ENCODE results near the gene EXD3. TPM values are rescaled to one million over a fixed set of nuclear protein-coding genes. Genes with fewer than 3 reads are reported as not detected.
"Not testable (repeated sequence)": the region's sequence is repeated elsewhere in the genome, so short reads cannot be mapped to it uniquely, and the experiment has no call there.

Gene EXD3
- total and polyA plus RNA-seq, 2 donors from 2014 or later, result 18.9 to 44.5 TPM

DNA sequence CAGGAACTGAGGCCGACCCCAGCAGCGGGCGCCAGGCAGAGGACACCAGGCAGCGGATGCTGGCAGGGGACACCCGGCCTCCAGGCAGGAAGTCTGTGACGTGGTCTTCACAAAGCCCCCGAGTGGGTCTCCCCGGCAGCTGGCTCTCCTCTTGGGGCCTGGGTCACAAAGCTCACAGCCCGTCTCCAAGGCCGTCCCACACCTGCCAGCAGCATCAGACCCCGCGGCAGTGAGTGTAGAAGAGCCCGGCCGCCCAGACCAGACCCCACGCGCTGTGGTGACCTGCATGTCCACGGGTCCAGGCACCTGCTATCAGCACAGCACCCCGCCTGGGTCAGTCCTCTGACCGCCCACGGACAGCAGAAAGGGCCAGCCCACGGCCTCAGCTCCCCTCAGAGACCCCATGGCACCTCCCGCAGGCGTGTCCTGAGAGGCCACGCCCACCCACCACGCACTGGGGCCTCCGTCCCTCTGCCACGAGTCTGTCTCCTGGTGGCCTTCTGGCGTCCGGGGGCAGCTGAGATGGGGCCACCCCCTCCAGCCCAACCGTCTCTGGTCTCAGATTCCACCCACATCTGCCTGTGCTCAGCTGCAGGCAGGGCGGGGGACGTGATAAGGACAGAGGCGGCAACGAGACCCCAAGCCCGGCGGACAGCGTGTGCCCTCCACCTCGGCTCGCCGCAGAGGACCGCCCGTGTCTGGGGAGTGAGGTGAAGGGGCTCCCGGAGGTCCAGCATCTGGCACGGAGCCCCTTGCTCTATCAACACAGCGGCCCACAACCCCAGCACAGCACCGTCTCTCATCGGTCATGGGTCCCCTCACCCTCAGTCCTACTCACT, 34.2 kb downstream of the EXD3 start:
- Histone ChIP-seq H3K27ac (ENCODE audit: low read depth in 2 of 2, low read length in 2 of 2) (no peak overlapping the region), H3K4me1 (ENCODE audit: control insufficient read depth in 2 of 3, insufficient read depth in 2 of 3, low read depth in 1 of 3, low read length in 3 of 3) (peaks cover 0 to 4% (median 0%) of the 10 kb centered on the region in 3 donors), H3K9ac (ENCODE audit: low read length in 3 of 3) (no peak overlapping the region), H3K27me3 (ENCODE audit: control insufficient read depth, insufficient read depth, low read length) (no peaks in the 10 kb centered on the region), H3K36me3 (ENCODE audit: control insufficient read depth in 2 of 3, insufficient read depth in 3 of 3, low read length in 3 of 3) (no peaks in the 10 kb centered on the region), H3K4me3 (ENCODE audit: low read length in 3 of 3) (no peak overlapping the region), H3K9me3 (ENCODE audit: control insufficient read depth in 2 of 3, insufficient read depth in 1 of 3, low read length in 3 of 3) (no peaks in the 10 kb centered on the region)
- peak in 1 of 5 donors; percentile 69 for DNase-seq
- intact Hi-C loops (cut with DNase I), result no loop called here
- TF ChIP-seq, protein P1, sequence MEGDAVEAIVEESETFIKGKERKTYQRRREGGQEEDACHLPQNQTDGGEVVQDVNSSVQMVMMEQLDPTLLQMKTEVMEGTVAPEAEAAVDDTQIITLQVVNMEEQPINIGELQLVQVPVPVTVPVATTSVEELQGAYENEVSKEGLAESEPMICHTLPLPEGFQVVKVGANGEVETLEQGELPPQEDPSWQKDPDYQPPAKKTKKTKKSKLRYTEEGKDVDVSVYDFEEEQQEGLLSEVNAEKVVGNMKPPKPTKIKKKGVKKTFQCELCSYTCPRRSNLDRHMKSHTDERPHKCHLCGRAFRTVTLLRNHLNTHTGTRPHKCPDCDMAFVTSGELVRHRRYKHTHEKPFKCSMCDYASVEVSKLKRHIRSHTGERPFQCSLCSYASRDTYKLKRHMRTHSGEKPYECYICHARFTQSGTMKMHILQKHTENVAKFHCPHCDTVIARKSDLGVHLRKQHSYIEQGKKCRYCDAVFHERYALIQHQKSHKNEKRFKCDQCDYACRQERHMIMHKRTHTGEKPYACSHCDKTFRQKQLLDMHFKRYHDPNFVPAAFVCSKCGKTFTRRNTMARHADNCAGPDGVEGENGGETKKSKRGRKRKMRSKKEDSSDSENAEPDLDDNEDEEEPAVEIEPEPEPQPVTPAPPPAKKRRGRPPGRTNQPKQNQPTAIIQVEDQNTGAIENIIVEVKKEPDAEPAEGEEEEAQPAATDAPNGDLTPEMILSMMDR (IDR thresholded peaks at IDR 0.05; ENCODE audit: borderline replicate concordance, extremely low read depth, insufficient read depth), result no peak
- FAIRE-seq, result no peak

DNA sequence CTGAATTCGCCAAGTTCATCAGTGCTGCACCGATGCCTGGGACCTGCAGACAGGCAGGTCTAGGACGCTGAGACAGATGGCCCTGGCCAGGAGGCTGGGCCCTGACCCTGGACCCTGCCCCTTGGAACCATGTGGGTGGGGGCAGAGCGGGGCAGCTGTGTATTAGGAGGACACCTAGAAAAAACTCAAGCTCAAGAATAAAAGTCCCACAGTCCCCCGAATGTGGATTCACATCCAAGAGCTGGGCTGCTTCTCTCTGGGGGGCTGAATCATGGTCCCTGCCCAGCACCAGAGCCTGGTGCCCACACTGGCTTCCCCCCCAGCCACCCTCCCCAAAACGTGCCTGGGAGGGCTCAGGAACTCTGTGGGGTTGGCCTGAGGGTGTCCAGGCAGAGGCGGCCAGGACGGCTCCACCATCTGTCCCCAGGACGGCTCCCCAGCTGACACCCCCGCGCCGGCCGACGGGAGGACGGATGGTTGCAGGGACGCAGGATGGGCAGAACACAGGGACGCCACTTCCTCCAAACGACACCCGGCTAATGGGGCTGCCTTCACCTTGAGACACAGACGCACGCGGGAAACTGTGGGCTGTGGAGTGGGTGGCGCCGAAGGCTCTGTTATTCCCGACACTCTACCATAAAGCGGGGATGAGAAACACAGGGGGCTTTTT, 34.9 kb downstream of the EXD3 start:
- H3K9ac ChIP-seq (ENCODE audit: low read length in 3 of 3), result no peak overlapping the region
- peaks cover 0 to 4% (median 0%) of the 10 kb centered on the region in 3 donors for H3K4me1 ChIP-seq (ENCODE audit: control insufficient read depth in 2 of 3, insufficient read depth in 2 of 3, low read depth in 1 of 3, low read length in 3 of 3)
- peak overlapping the region; percentile 69 to 74 for H3K27ac ChIP-seq (ENCODE audit: low read depth in 2 of 2, low read length in 2 of 2)
- H3K27me3 ChIP-seq (ENCODE audit: control insufficient read depth, insufficient read depth, low read length), result no peaks in the 10 kb centered on the region
- no peak overlapping the region for H3K4me3 ChIP-seq (ENCODE audit: low read length in 3 of 3)
- intact Hi-C loops (cut with DNase I), result no loop called here
- H3K9me3 ChIP-seq (ENCODE audit: control insufficient read depth in 2 of 3, insufficient read depth in 1 of 3, low read length in 3 of 3), result no peaks in the 10 kb centered on the region
- H3K36me3 ChIP-seq (ENCODE audit: control insufficient read depth in 2 of 3, insufficient read depth in 3 of 3, low read length in 3 of 3), result no peaks in the 10 kb centered on the region
- FAIRE-seq (no peak), DNase-seq (peak in 1 of 5 donors; percentile 61)
- TF ChIP-seq, protein P1 (IDR thresholded peaks at IDR 0.05; ENCODE audit: borderline replicate concordance, extremely low read depth, insufficient read depth), result no peak

DNA sequence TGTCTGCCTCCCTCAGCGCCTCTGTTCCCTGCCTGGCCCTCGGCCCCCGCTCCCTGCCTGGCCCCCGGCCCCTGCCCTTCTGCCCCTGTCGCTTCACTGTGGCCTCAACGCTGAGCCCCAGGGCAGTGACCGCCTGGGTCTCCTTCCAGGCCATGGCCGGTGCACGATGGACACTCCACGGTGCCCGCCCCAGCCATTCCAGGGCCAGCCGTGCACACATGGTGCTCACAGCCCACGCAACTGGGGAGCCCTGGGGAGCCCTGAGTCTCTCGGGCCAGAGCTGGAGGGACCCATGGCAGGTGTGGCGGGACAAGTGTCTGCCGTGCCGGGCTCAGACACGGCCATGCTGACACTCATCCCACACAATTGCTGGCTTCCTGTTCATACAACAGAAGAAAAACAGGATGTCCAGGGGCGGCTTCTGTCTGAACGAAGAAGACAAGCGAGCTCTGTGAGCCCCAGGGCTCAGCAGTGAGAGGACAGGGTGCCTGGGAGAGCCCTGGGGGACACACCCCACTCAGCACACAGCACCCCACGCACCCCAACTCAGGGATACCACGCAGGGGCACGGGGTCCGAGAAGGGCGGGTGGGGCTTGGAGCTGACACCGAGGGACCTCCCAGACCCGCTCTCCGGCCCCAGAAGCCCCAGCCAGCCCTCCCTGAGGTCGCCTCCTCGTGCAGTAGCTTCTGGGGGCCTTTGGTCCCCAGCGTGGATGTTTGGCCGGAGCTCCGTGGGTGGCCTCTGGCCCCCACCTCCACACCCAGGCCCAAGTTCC, 35.7 kb downstream of the EXD3 start:
- peaks cover 0 to 4% (median 0%) of the 10 kb centered on the region in 3 donors for H3K4me1 ChIP-seq (ENCODE audit: control insufficient read depth in 2 of 3, insufficient read depth in 2 of 3, low read depth in 1 of 3, low read length in 3 of 3)
- no peaks in the 10 kb centered on the region for H3K9me3 ChIP-seq (ENCODE audit: control insufficient read depth in 2 of 3, insufficient read depth in 1 of 3, low read length in 3 of 3)
- H3K27me3 ChIP-seq (ENCODE audit: control insufficient read depth, insufficient read depth, low read length), result no peaks in the 10 kb centered on the region
- intact Hi-C loops (cut with DNase I), result no loop called here
- H3K9ac ChIP-seq (ENCODE audit: low read length in 3 of 3), result no peak overlapping the region
- no peak overlapping the region for H3K4me3 ChIP-seq (ENCODE audit: low read length in 3 of 3)
- no peak for FAIRE-seq
- peak in 1 of 5 donors; percentile 52 for DNase-seq
- peak overlapping the region; percentile 69 to 74 for H3K27ac ChIP-seq (ENCODE audit: low read depth in 2 of 2, low read length in 2 of 2)
- TF ChIP-seq, protein P1 (IDR thresholded peaks at IDR 0.05; ENCODE audit: borderline replicate concordance, extremely low read depth, insufficient read depth), result no peak
- H3K36me3 ChIP-seq (ENCODE audit: control insufficient read depth in 2 of 3, insufficient read depth in 3 of 3, low read length in 3 of 3), result no peaks in the 10 kb centered on the region

DNA sequence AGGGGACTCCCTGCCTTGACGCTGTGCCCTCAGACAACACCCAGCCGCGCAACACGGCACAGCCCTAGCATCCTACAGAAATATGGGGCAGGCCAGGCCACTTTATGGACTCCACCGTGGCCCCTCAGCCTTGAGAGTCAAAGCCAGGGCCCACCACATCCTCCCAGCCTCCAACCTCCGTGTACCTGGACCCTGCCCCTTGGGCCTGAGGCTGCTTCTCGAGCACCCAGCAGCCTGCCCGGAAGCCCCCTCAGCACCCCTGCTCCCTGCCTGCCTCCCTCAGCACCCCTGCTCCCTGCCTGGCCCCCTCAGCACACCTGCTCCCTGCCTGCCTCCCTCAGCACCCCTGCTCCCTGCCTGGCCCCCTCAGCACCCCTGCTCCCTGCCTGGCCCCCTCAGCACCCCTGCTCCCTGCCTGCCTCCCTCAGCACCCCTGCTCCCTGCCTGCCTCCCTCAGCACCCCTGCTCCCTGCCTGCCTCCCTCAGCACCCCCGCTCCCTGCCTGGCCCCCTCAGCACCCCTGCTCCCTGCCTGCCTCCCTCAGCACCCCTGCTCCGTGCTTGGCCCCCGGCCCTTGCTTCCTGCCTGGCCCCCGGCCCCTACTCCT, 36.4 kb downstream of the EXD3 start:
- DNase-seq, result peak in 1 of 5 donors; percentile 59
- FAIRE-seq; H3K9me3 ChIP-seq (ENCODE audit: control insufficient read depth in 2 of 3, insufficient read depth in 1 of 3, low read length in 3 of 3): not testable (repeated sequence)

More for the DNA sequence above, 36.4 kb downstream of the EXD3 start:
- intact Hi-C loops (cut with DNase I); H3K36me3 ChIP-seq (ENCODE audit: control insufficient read depth in 2 of 3, insufficient read depth in 3 of 3, low read length in 3 of 3); H3K4me1 ChIP-seq (ENCODE audit: control insufficient read depth in 2 of 3, insufficient read depth in 2 of 3, low read depth in 1 of 3, low read length in 3 of 3); H3K4me3 ChIP-seq (ENCODE audit: low read length in 3 of 3); H3K9ac ChIP-seq (ENCODE audit: low read length in 3 of 3); H3K27me3 ChIP-seq (ENCODE audit: control insufficient read depth, insufficient read depth, low read length): not testable (repeated sequence)
- peak overlapping the region in 1 of 2 donors; percentile 69 for H3K27ac ChIP-seq (ENCODE audit: low read depth in 2 of 2, low read length in 2 of 2)
